SK-N-SH (cell line): ENCODE measurements around the gene TTC7B. TPM values are rescaled to one million over a fixed set of nuclear protein-coding genes. Genes with fewer than 3 reads are reported as not detected.

Experiments
- CTCF ChIA-PET: fragments of 300-600, 350-600 bp; formaldehyde crosslinking; extraction: SDS; loops from one replicate; lab custom pipeline; 2021; lab: Yijun Ruan, JAX
- POLR2A ChIA-PET: fragments of 350-600 bp; sonication (Branson Sonifier 250); formaldehyde crosslinking; extraction: SDS; loops from one replicate; lab custom pipeline; 2020; ENCODE audit warnings: antibody characterized with exemption, inconsistent platforms; lab: Yijun Ruan, JAX
- DNase-seq: peaks from one replicate; pipeline ENCODE4 v3.0.0; 2012
- H2AFZ ChIP-seq: fragments of 200-600 bp; sonication (generic); 2 replicates; pipeline ENCODE4 v1.8.1; 2016; ENCODE audit warnings: antibody characterized with exemption, mild to moderate bottlenecking, low read depth
- H3F3A ChIP-seq: fragments of 200-600 bp; sonication (generic); replicated peaks from 2 replicates; pipeline ENCODE3; 2016; ENCODE audit warnings: antibody characterized with exemption, mild to moderate bottlenecking; ENCODE audit not compliant: insufficient read depth
- H3K27ac ChIP-seq, 2 experiments: fragments of 200-500 bp in 1 of 2; fragments of 200-600 bp in 1 of 2; sonication (Bioruptor generic) in 1 of 2; sonication (generic), shearing (Covaris generic) in 1 of 2; 2 replicates each; pipeline versions ENCODE4 v1.5.1 to v1.6.1; 2014 to 2016; ENCODE audit warnings: low read depth in 2 of 2, inconsistent platforms in 1 of 2, low read length in 1 of 2, mild to moderate bottlenecking in 1 of 2, mixed read lengths in 1 of 2
- H3K27me3 ChIP-seq: fragments of 200-600 bp; sonication (generic), shearing (Covaris generic); 2 replicates; pipeline ENCODE4 v1.6.1; 2016; ENCODE audit warnings: mixed run types; ENCODE audit not compliant: insufficient read depth
- H3K36me3 ChIP-seq, 2 experiments: fragments of 200-500 bp in 1 of 2; fragments of 200-600 bp in 1 of 2; sonication (Bioruptor generic) in 1 of 2; sonication (generic) in 1 of 2; replicated peaks in 1 of 2; 2 replicates each; pipeline versions ENCODE3 to v1.5.1; 2014 to 2016; ENCODE audit warnings: low read length in 1 of 2, mild to moderate bottlenecking in 1 of 2; ENCODE audit not compliant: insufficient read depth in 2 of 2, control insufficient read depth in 1 of 2
- H3K4me1 ChIP-seq, 2 experiments: fragments of 200-500 bp in 1 of 2; fragments of 200-600 bp in 1 of 2; sonication (Bioruptor generic) in 1 of 2; sonication (generic), shearing (Covaris generic) in 1 of 2; 2 replicates each; pipeline versions ENCODE4 v1.5.1 to v1.6.1; 2014 to 2016; ENCODE audit warnings: low read depth in 1 of 2, low read length in 1 of 2, mixed run types in 1 of 2; ENCODE audit not compliant: insufficient read depth in 2 of 2, control insufficient read depth in 1 of 2
- H3K4me2 ChIP-seq: fragments of 200-600 bp; sonication (generic), shearing (Covaris generic); 2 replicates; pipeline ENCODE4 v1.6.1; 2017; ENCODE audit warnings: mixed run types
- H3K4me3 ChIP-seq, 2 experiments: fragments of 200-500 bp in 1 of 2; fragments of 200-600 bp in 1 of 2; sonication (Bioruptor generic) in 1 of 2; sonication (generic), shearing (Covaris generic) in 1 of 2; 2 replicates each; pipeline versions ENCODE4 v1.5.1 to v1.8.1; 2014 to 2016; ENCODE audit warnings: low read depth in 2 of 2, inconsistent platforms in 1 of 2, low read length in 1 of 2, mild to moderate bottlenecking in 1 of 2, mixed read lengths in 1 of 2, moderate library complexity in 1 of 2
- H3K79me2 ChIP-seq: fragments of 200-600 bp; sonication (generic); 2 replicates; pipeline ENCODE4 v1.8.1; 2017; ENCODE audit warnings: mild to moderate bottlenecking; ENCODE audit not compliant: insufficient read depth
- H3K9ac ChIP-seq: fragments of 200-600 bp; sonication (generic); 2 replicates; pipeline ENCODE4 v1.6.1; 2017; ENCODE audit warnings: mixed run types
- H3K9me2 ChIP-seq: fragments of 200-600 bp; sonication (generic); 2 replicates; pipeline ENCODE4 v1.6.1; 2017; ENCODE audit warnings: mixed run types
- H3K9me3 ChIP-seq: fragments of 200-600 bp; sonication (generic); 2 replicates; pipeline ENCODE4 v1.6.1; 2017; ENCODE audit warnings: mixed run types, mild to moderate bottlenecking, moderate library complexity
- H4K20me1 ChIP-seq: fragments of 200-600 bp; sonication (generic); 2 replicates; pipeline ENCODE4 v1.6.1; 2017; ENCODE audit warnings: mild to moderate bottlenecking, mixed run types; ENCODE audit not compliant: insufficient read depth
- EP300 ChIP-seq, 2 experiments: IDR thresholded peaks; 2 replicates each; pipeline versions ENCODE4 v1.4.0 to v1.6.1; 2012; ENCODE audit warnings: borderline replicate concordance in 1 of 2, low read depth in 1 of 2, low read length in 1 of 2
- FOSL2 ChIP-seq: IDR thresholded peaks from 2 replicates; pipeline ENCODE4 v1.4.0; 2012; ENCODE audit warnings: low read depth, mild to moderate bottlenecking, moderate library complexity, borderline replicate concordance
- GATA2 ChIP-seq: sonication (generic); formaldehyde crosslinking; IDR thresholded peaks from 2 replicates; pipeline ENCODE4 v1.5.0; 2020; ENCODE audit warnings: mild to moderate bottlenecking, missing genetic modification reagents
- MXI1 ChIP-seq: IDR thresholded peaks from 2 replicates; pipeline ENCODE4 v1.6.1; 2012; ENCODE audit warnings: mild to moderate bottlenecking, low read depth, low read length, improper control_type of control experiment
- RXRA ChIP-seq: IDR thresholded peaks from 2 replicates; pipeline ENCODE4 v1.4.0; 2012; ENCODE audit warnings: low read depth, mild to moderate bottlenecking, borderline replicate concordance
- TEAD4 ChIP-seq: IDR thresholded peaks from 2 replicates; pipeline ENCODE4 v1.4.0; 2012; ENCODE audit warnings: mild to moderate bottlenecking, borderline replicate concordance; ENCODE audit not compliant: insufficient read depth
- WGBS: methylation state at CpG from one replicate; pipeline ENCODE4 v1.1.6; 2017; ENCODE audit warnings: low lambda C conversion rate; 5-methylcytosine and 5-hydroxymethylcytosine counted together
- polyA plus RNA-seq, 3 experiments: library from polyadenylated mRNA; depleted of rRNA; stranded (reverse); fragments of >200 nt; gene quantifications; 2 replicates each; pipeline ENCODE4 v1.2.3, GENCODE V29; 2012
- TF ChIP-seq, protein P1 (sequence below): IDR thresholded peaks from 2 replicates; pipeline ENCODE4 v1.4.0; 2012; ENCODE audit warnings: low read depth, borderline replicate concordance

TTC7B gene
- polyA plus RNA-seq, 1 of the 3 experiments (the other 2 are of a cell fraction), result 43.1 TPM

- no peak for TF ChIP-seq TEAD4
- TF ChIP-seq FOSL2, result no peak
- TF ChIP-seq, protein P1, sequence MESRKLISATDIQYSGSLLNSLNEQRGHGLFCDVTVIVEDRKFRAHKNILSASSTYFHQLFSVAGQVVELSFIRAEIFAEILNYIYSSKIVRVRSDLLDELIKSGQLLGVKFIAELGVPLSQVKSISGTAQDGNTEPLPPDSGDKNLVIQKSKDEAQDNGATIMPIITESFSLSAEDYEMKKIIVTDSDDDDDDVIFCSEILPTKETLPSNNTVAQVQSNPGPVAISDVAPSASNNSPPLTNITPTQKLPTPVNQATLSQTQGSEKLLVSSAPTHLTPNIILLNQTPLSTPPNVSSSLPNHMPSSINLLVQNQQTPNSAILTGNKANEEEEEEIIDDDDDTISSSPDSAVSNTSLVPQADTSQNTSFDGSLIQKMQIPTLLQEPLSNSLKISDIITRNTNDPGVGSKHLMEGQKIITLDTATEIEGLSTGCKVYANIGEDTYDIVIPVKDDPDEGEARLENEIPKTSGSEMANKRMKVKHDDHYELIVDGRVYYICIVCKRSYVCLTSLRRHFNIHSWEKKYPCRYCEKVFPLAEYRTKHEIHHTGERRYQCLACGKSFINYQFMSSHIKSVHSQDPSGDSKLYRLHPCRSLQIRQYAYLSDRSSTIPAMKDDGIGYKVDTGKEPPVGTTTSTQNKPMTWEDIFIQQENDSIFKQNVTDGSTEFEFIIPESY, result no peak
Observed at GRCh38 chr14:90575336-90575735, 240.9 kb downstream of the TTC7B start (continued).

GRCh38 chr14:90574188-90575131 is 241.8 kb downstream of the TTC7B start:
- no peak overlapping the region for H3K4me2 ChIP-seq
- TF ChIP-seq RXRA (no peak), MXI1 (no peak)
- CTCF ChIA-PET, result interaction anchor here (1.3 kb wide), 1 partner anchor 52 kb away, joined by 3 read pairs; no protein-coding TSS in a partner anchor
- no peak overlapping the region for H2AFZ ChIP-seq
- no peaks in the 10 kb centered on the region for H3K9me2 ChIP-seq
- H3K36me3 ChIP-seq, result peaks cover 4 to 13% of the 10 kb centered on the region in 2 experiments
- no peaks in the 10 kb centered on the region for H3K79me2 ChIP-seq
- H3K4me1 ChIP-seq, result peaks cover 0 to 30% of the 10 kb centered on the region in 2 experiments; a peak in 1 of 4 replicates
- no peaks in the 10 kb centered on the region for H4K20me1 ChIP-seq
- 94% methylated on average over 13 of the region's 13 CpGs for WGBS
- H3K4me3 ChIP-seq, result no peak overlapping the region
- POLR2A ChIA-PET, result interaction anchor here (1.0 kb wide), 1 partner anchor 26 kb away, joined by 3 read pairs; no protein-coding TSS in a partner anchor
- no peak overlapping the region for H3K9ac ChIP-seq
- no peak for DNase-seq
- no peak overlapping the region for H3K27ac ChIP-seq
- H3K27me3 ChIP-seq, result no peaks in the 10 kb centered on the region
- no peaks in the 10 kb centered on the region for H3K9me3 ChIP-seq
- H3F3A ChIP-seq, result no peaks in the 10 kb centered on the region

- no peak overlapping the region for H3K27ac ChIP-seq
- H2AFZ ChIP-seq, result no peak overlapping the region
- H3K27me3 ChIP-seq, result no peaks in the 10 kb centered on the region
- DNase-seq, result peak; percentile 61
- TF ChIP-seq GATA2 (CRISPR knock-in tag) (no peak), EP300 (IDR thresholded peaks at IDR 0.05; ENCODE audit: borderline replicate concordance in 1 of 2, low read depth in 1 of 2, low read length in 1 of 2) (peak in 1 of 2 experiments; percentile 21; a peak in 1 of 4 replicates)
- TF ChIP-seq, all 33 proteins: peak for 1
- Histone ChIP-seq H3K4me2 (no peak overlapping the region), H3K36me3 (peaks cover 4 to 13% of the 10 kb centered on the region in 2 experiments), H3K79me2 (no peaks in the 10 kb centered on the region), H3K4me3 (no peak overlapping the region), H3K9me2 (no peaks in the 10 kb centered on the region), H3K9ac (no peak overlapping the region), H3K9me3 (no peaks in the 10 kb centered on the region), H3K4me1 (peaks cover 0 to 28% of the 10 kb centered on the region in 2 experiments; a peak in 1 of 4 replicates), H3F3A (no peaks in the 10 kb centered on the region), H4K20me1 (no peaks in the 10 kb centered on the region)
- ChIA-PET CTCF (interaction anchor here (1.3 kb wide), 2 partner anchors 24 to 52 kb away, joined by 3 read pairs; no protein-coding TSS in a partner anchor), POLR2A (interaction anchor here (1.0 kb wide), 1 partner anchor 25 kb away, joined by 3 read pairs; no protein-coding TSS in a partner anchor)
- 94% methylated on average over 29 of the region's 29 CpGs for WGBS
Observed at GRCh38 chr14:90573385-90574105, 242.7 kb downstream of the TTC7B start.
